ENCODE results near the gene EDEM1. TPM values are rescaled to one million over a fixed set of nuclear protein-coding genes. Genes with fewer than 3 reads are reported as not detected.
A peak's percentile ranks its signal among the peaks of the same experiment; 100 is the strongest.

EDEM1 gene
- total and polyA plus RNA-seq, 10 of the 15 experiments (the other 5 are each of a cell fraction or from before 2014, with no cell fraction given): 18.9 to 138 (median 57.5) TPM

DNA sequence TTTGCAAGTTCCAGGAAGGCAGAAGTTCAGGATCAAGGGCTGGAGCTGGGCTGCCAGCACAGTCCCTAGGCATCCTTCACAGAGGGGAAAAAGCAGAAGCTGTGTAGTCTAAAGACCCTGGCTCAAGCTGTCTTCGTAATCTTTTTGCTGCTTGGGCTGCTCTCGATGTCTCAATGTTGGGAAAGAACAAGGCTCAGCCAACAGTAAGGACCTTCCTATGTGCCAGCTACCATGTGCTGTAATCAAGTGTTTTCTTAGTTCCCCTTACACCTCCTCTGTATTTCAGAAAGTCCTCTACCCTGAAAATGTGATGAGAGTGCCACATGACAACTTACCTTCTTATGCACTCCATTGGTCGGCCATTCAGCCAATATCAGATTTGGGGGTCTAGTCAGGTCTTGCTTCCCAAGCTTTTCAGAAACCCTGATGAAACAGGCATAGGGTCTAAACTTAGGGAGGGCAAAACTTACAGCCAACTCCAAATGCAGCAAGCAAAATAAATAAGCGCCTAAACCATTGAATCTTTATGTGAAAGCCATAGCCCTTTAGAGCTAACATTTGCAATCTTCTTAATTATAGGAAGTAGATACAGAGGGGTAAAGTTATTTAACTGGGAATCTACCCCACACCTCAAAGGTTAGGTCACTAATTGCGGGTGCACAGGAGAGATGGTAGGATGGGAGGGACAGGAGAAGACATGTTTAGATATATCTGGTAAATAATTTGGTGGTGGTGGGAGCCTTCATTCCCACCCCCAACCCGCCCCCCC is 1.2 kb upstream of the EDEM1 start (continued):
- TF ChIP-seq, protein P1, sequence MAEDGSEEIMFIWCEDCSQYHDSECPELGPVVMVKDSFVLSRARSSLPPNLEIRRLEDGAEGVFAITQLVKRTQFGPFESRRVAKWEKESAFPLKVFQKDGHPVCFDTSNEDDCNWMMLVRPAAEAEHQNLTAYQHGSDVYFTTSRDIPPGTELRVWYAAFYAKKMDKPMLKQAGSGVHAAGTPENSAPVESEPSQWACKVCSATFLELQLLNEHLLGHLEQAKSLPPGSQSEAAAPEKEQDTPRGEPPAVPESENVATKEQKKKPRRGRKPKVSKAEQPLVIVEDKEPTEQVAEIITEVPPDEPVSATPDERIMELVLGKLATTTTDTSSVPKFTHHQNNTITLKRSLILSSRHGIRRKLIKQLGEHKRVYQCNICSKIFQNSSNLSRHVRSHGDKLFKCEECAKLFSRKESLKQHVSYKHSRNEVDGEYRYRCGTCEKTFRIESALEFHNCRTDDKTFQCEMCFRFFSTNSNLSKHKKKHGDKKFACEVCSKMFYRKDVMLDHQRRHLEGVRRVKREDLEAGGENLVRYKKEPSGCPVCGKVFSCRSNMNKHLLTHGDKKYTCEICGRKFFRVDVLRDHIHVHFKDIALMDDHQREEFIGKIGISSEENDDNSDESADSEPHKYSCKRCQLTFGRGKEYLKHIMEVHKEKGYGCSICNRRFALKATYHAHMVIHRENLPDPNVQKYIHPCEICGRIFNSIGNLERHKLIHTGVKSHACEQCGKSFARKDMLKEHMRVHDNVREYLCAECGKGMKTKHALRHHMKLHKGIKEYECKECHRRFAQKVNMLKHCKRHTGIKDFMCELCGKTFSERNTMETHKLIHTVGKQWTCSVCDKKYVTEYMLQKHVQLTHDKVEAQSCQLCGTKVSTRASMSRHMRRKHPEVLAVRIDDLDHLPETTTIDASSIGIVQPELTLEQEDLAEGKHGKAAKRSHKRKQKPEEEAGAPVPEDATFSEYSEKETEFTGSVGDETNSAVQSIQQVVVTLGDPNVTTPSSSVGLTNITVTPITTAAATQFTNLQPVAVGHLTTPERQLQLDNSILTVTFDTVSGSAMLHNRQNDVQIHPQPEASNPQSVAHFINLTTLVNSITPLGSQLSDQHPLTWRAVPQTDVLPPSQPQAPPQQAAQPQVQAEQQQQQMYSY (CRISPR knock-in tag; IDR thresholded peaks at IDR 0.05): no peak
- TF ChIP-seq EED (IDR thresholded peaks at IDR 0.05; ENCODE audit: low read depth): 0 out of 2 replicates have a peak, but pooled peaks have one; percentile 12
- peak; percentile 84 for TF ChIP-seq RFX5 (IDR thresholded peaks at IDR 0.05; ENCODE audit: low read depth, low read length)
- TF ChIP-seq POLR2AphosphoS5 (IDR thresholded peaks at IDR 0.05; ENCODE audit: low read length): peak; percentile 62; the same call in 1 of the 2 replicates
- TF ChIP-seq SMAD5 (IDR thresholded peaks at IDR 0.05; ENCODE audit: low read depth): 0 out of 2 replicates have a peak, but pooled peaks have one; percentile 53
- TF ChIP-seq NFYB (IDR thresholded peaks at IDR 0.05; ENCODE audit: insufficient read depth, low read depth, low read length): peak; percentile 68
- TF ChIP-seq CHD2 (IDR thresholded peaks at IDR 0.05; ENCODE audit: borderline replicate concordance, low read depth, low read length): 0 out of 2 replicates have a peak, but pooled peaks have one; percentile 15
- TF ChIP-seq MEF2A (IDR thresholded peaks at IDR 0.05; ENCODE audit: insufficient read depth, low read depth, low read length): no peak
- TF ChIP-seq RB1 (IDR thresholded peaks at IDR 0.05; ENCODE audit: borderline replicate concordance): no peak
- TF ChIP-seq ZNF24 (IDR thresholded peaks at IDR 0.05): peak; percentile 94
- peak in 1 of 2 experiments; percentile 18; a peak in 1 of 4 replicates for TF ChIP-seq IKZF2 (IDR thresholded peaks at IDR 0.05)
- TF ChIP-seq YY1 (IDR thresholded peaks at IDR 0.05; ENCODE audit: low read depth, low read length): 0 out of 2 replicates have a peak, but pooled peaks have one; percentile 50
- TF ChIP-seq NBN (IDR thresholded peaks at IDR 0.05): peak; percentile 55

All from GM12878 (cell line).